ENCODE data around the gene SHISA7. TPM values are rescaled to one million over a fixed set of nuclear protein-coding genes. Genes with fewer than 3 reads are reported as not detected.

Gene SHISA7
- total RNA-seq, 2 donors from 2014 or later: not detected

DNA sequence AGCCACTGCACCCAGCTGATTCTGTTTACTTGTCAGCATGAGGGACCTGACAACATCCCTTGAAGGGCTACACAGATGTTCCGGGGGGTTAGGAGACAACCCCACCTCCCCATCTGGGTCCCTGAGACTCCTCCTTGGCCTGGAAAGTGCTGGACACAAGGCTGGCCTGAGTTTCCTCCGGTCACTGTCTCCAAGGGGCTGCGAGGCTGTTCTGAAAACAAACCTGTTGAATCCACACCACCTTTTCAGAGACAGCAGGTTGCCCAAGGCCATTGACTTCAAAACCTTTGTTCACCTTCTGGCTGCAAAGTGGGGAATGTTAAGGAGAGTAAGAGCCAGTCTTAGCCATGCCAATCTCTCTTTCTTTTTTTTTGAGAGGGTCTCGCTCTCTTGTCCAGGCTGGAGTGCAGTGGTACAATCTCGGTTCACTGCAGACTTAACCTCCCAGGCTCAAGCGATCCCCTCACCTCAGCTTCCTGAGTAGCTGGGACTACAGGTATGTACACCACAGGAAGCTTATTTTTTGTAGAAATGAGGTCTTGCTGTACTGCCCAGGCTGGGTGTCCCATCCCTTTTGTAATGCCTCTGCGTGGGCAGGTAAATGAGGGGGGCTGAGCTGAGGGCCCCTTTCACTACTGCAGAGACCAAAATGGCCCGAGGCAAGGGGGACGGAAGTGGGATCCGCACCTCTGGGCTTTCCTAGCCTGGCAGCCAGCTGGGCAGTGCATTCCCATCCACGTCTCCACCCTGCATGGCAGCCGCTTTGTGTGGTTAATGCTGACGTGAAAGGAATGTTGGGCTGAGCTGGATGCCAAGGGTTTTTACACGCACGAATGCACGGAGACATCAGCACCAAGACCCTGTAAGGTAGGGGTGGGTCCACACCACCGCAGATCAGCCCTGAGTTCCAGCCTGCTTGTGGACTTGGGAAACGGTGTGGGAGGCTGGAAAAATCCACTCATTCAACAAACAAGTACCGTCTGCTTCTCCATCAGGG is 31.5 kb upstream of the SHISA7 start:
- no peak overlapping the region for H3K27ac ChIP-seq
- H3K9me3 ChIP-seq: no peaks in the 10 kb centered on the region
- H3K4me1 ChIP-seq (ENCODE audit: control insufficient read depth in 1 of 2, low read depth in 2 of 2): peaks cover 12 to 18% of the 10 kb centered on the region in 2 donors
- TF ChIP-seq, protein P1, sequence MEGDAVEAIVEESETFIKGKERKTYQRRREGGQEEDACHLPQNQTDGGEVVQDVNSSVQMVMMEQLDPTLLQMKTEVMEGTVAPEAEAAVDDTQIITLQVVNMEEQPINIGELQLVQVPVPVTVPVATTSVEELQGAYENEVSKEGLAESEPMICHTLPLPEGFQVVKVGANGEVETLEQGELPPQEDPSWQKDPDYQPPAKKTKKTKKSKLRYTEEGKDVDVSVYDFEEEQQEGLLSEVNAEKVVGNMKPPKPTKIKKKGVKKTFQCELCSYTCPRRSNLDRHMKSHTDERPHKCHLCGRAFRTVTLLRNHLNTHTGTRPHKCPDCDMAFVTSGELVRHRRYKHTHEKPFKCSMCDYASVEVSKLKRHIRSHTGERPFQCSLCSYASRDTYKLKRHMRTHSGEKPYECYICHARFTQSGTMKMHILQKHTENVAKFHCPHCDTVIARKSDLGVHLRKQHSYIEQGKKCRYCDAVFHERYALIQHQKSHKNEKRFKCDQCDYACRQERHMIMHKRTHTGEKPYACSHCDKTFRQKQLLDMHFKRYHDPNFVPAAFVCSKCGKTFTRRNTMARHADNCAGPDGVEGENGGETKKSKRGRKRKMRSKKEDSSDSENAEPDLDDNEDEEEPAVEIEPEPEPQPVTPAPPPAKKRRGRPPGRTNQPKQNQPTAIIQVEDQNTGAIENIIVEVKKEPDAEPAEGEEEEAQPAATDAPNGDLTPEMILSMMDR (IDR thresholded peaks at IDR 0.05): no peak
- no peaks in the 10 kb centered on the region for H3K36me3 ChIP-seq
- no peak overlapping the region for H3K4me3 ChIP-seq
- no peak for ATAC-seq (ENCODE audit: insufficient number of reproducible peaks, low FRiP score, low read depth)
- DNase-seq (ENCODE audit: low spot score): no peak
- no peaks in the 10 kb centered on the region for H3K27me3 ChIP-seq (replicated peaks; ENCODE audit: insufficient read depth)

DNA sequence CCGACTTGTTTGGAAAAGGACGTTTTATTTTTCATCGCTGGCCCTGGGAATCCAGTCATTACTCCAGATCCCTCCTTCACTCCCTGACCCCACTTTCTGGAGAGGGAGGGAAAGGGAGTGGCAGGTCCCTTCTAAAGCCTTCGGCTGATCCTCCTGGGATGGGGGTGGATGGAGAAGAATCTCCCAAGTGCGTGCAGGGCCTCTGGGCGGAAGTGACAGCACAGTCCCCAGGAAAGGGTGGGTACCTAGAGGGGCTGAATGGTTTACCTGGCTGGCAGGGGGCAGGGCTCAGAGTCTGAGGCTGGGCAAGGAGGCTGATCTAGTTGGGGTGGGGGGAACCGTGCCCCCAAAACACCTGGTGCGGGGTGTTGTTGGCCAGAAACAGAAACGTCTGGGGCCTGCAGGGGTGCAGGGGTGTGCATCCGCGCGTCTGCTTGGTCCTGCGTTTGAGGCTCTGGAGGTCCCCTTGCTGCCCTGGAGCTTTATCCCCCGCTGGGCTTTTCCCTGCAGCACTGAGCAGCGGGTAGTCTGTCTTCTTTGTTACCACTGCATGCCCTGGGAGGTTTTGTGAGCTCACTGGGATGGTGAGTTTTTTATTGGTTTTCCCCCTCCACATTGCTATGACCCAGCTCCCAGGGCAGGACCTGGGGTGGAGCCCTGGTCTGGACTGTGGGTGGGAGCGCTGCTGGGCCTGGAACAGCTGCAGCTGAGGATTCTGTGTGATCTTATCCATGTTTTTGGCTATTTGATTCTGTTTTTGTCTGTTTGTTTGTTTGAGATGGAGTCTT is 30.3 kb upstream of the SHISA7 start:
- TF ChIP-seq, protein P1 (IDR thresholded peaks at IDR 0.05): no peak
- ATAC-seq (ENCODE audit: insufficient number of reproducible peaks, low FRiP score, low read depth) (no peak), DNase-seq (ENCODE audit: low spot score) (no peak)
- peaks cover 12 to 18% of the 10 kb centered on the region in 2 donors for H3K4me1 ChIP-seq (ENCODE audit: control insufficient read depth in 1 of 2, low read depth in 2 of 2)
- H3K27ac ChIP-seq: no peak overlapping the region
- H3K4me3 ChIP-seq: no peak overlapping the region
- no peaks in the 10 kb centered on the region for H3K36me3 ChIP-seq
- H3K27me3 ChIP-seq (replicated peaks; ENCODE audit: insufficient read depth): no peaks in the 10 kb centered on the region
- no peaks in the 10 kb centered on the region for H3K9me3 ChIP-seq

DNA sequence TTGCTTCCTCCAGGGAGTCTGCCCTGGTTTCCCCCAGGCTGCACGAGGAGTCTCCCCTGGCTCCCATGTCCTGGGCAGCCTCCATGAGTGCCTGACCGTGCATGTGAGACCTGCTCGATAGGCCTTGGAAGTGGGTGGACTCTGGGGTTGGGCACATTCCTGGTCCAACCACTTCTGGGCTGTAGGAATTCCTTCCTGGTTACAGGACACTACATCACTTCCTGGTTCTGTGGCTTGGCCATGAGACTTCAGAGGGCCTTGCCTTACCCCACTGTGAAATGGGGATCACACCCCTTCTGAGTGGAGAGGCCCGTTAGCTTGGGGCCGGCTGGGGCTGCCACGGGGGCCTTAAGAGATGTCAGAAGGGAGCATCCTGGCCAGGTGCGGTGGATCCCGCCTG is 29.4 kb upstream of the SHISA7 start:
- Histone ChIP-seq H3K4me1 (ENCODE audit: control insufficient read depth in 1 of 2, low read depth in 2 of 2) (peaks cover 6 to 17% of the 10 kb centered on the region in 2 donors), H3K27ac (no peak overlapping the region), H3K4me3 (no peak overlapping the region), H3K36me3 (no peaks in the 10 kb centered on the region), H3K9me3 (no peaks in the 10 kb centered on the region), H3K27me3 (replicated peaks; ENCODE audit: insufficient read depth) (no peaks in the 10 kb centered on the region)
- DNase-seq (ENCODE audit: low spot score): no peak
- no peak for ATAC-seq (ENCODE audit: insufficient number of reproducible peaks, low FRiP score, low read depth)
- TF ChIP-seq, protein P1 (IDR thresholded peaks at IDR 0.05): no peak

DNA sequence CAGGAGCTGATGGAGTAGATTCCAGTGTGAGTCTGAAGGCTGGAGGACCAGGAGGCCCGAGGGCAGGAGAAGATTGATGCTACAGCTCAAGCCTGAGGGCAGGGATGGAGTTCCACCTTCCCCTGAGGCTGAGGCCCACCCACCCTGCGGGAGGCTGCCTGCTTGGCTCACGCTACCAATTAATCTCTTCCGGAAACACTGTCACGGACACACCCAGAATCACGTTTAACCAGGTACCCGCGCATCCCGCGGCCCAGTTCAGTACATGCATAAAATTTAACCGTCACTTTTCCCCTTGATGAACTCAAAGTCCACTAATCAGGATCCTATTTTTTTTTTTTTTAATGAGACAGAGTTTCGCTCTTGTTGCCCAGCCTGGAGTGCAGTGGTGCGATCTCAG is 28.2 kb upstream of the SHISA7 start:
- DNase-seq (ENCODE audit: low spot score) (no peak), ATAC-seq (ENCODE audit: insufficient number of reproducible peaks, low FRiP score, low read depth) (no peak)
- Histone ChIP-seq H3K36me3 (no peaks in the 10 kb centered on the region), H3K9me3 (no peaks in the 10 kb centered on the region), H3K27ac (no peak overlapping the region), H3K4me1 (ENCODE audit: control insufficient read depth in 1 of 2, low read depth in 2 of 2) (peaks cover 4 to 19% of the 10 kb centered on the region in 2 donors), H3K4me3 (no peak overlapping the region), H3K27me3 (replicated peaks; ENCODE audit: insufficient read depth) (no peaks in the 10 kb centered on the region)
- TF ChIP-seq, protein P1 (IDR thresholded peaks at IDR 0.05): no peak

DNA sequence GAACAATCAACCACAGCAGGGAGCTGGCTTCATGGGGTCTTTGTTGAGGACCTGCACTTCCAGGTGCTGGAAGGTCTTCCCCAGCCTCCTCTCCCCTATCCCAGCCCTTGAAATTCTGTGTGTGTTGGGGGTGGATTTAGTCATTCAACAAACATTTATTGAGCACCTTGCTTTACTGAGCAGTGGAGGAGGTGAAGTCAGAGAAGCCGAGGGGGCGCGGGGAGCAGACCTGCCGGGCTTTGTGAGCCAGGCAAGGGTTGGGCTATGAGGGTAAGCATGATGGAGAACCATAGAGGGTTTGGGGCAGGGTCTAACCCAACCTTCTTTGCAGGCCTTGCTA is 24.9 kb upstream of the SHISA7 start:
- peaks cover 0 to 11% of the 10 kb centered on the region in 2 donors for H3K4me1 ChIP-seq (ENCODE audit: control insufficient read depth in 1 of 2, low read depth in 2 of 2)
- no peak overlapping the region for H3K27ac ChIP-seq
- H3K4me3 ChIP-seq: no peak overlapping the region
- TF ChIP-seq, protein P1 (IDR thresholded peaks at IDR 0.05): peak; percentile 5
- no peaks in the 10 kb centered on the region for H3K36me3 ChIP-seq
- no peaks in the 10 kb centered on the region for H3K9me3 ChIP-seq
- DNase-seq (ENCODE audit: low spot score) (no peak), ATAC-seq (ENCODE audit: insufficient number of reproducible peaks, low FRiP score, low read depth) (no peak)
- H3K27me3 ChIP-seq (replicated peaks; ENCODE audit: insufficient read depth): no peaks in the 10 kb centered on the region

Data from thoracic aorta (tissue), 2 donors.